AG04450 (cell line): ENCODE data around the gene MAD1L1. TPM values are rescaled to one million over a fixed set of nuclear protein-coding genes. Genes with fewer than 3 reads are reported as not detected.

Source experiments
- CTCF ChIA-PET: fragments of 300-600, 350-600 bp; formaldehyde crosslinking; extraction: SDS; loops from one replicate; lab custom pipeline; 2022; ENCODE audit warnings: antibody characterized with exemption, inconsistent platforms; lab: Charles Lee
- POLR2A ChIA-PET: fragments of 350-600 bp; formaldehyde crosslinking; extraction: SDS; loops from one replicate; lab custom pipeline; 2021; ENCODE audit warnings: antibody characterized with exemption, inconsistent platforms; lab: Yijun Ruan, JAX
- DNase-seq: peaks from one replicate; pipeline ENCODE4 v3.0.0-alpha.2; 2011; ENCODE audit warnings: low read depth, low spot score
- H3K27ac ChIP-seq: one replicate; pipeline ENCODE4 v1.5.1; 2012; ENCODE audit warnings: low read depth, low read length, control low read depth
- H3K27me3 ChIP-seq: one replicate; pipeline ENCODE4 v1.6.0; 2012; ENCODE audit warnings: low read length; ENCODE audit not compliant: control insufficient read depth, insufficient read depth
- H3K4me3 ChIP-seq: 2 replicates; pipeline ENCODE4 v1.5.1; 2011; ENCODE audit warnings: mild to moderate bottlenecking, low read depth, low read length, control low read depth
- H3K9me3 ChIP-seq: 2 replicates; pipeline ENCODE4 v1.5.1; 2012; ENCODE audit warnings: low read length; ENCODE audit not compliant: control insufficient read depth, insufficient read depth
- polyA plus RNA-seq: library from polyadenylated mRNA; depleted of rRNA; stranded (reverse); fragments of >200 nt; gene quantifications from 2 replicates; pipeline ENCODE4 v1.2.3, GENCODE V29; 2011
- TF ChIP-seq, protein P1 (sequence below): IDR thresholded peaks from 2 replicates; pipeline ENCODE4 v1.5.1; 2011; ENCODE audit warnings: low read depth, low read length, control low read depth, inconsistent platforms

The MAD1L1 gene
- polyA plus RNA-seq, 1 experiment, result 11.9 TPM

- TF ChIP-seq, protein P1, sequence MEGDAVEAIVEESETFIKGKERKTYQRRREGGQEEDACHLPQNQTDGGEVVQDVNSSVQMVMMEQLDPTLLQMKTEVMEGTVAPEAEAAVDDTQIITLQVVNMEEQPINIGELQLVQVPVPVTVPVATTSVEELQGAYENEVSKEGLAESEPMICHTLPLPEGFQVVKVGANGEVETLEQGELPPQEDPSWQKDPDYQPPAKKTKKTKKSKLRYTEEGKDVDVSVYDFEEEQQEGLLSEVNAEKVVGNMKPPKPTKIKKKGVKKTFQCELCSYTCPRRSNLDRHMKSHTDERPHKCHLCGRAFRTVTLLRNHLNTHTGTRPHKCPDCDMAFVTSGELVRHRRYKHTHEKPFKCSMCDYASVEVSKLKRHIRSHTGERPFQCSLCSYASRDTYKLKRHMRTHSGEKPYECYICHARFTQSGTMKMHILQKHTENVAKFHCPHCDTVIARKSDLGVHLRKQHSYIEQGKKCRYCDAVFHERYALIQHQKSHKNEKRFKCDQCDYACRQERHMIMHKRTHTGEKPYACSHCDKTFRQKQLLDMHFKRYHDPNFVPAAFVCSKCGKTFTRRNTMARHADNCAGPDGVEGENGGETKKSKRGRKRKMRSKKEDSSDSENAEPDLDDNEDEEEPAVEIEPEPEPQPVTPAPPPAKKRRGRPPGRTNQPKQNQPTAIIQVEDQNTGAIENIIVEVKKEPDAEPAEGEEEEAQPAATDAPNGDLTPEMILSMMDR, result no peak
- peaks cover 4% of the 10 kb centered on the region; the same call in 1 of the 2 replicates for H3K9me3 ChIP-seq
- DNase-seq, result no peak
- ChIA-PET POLR2A (no interaction called here), CTCF (no interaction called here)
- no peak overlapping the region for H3K27ac ChIP-seq
- H3K4me3 ChIP-seq, result no peak overlapping the region
- no peaks in the 10 kb centered on the region for H3K27me3 ChIP-seq
Measured at GRCh38 chr7:2220030-2220429, 12.7 kb downstream of the MAD1L1 start.

GRCh38 chr7:2219606-2220005 is 13.1 kb downstream of the MAD1L1 start:
- no peak overlapping the region for H3K4me3 ChIP-seq
- no peak for DNase-seq
- CTCF ChIA-PET, result no interaction called here
- TF ChIP-seq, protein P1, result no peak
- no peak overlapping the region for H3K27ac ChIP-seq
- H3K9me3 ChIP-seq, result peaks cover 4% of the 10 kb centered on the region; the same call in 1 of the 2 replicates
- no peaks in the 10 kb centered on the region for H3K27me3 ChIP-seq
- POLR2A ChIA-PET, result no interaction called here

DNA sequence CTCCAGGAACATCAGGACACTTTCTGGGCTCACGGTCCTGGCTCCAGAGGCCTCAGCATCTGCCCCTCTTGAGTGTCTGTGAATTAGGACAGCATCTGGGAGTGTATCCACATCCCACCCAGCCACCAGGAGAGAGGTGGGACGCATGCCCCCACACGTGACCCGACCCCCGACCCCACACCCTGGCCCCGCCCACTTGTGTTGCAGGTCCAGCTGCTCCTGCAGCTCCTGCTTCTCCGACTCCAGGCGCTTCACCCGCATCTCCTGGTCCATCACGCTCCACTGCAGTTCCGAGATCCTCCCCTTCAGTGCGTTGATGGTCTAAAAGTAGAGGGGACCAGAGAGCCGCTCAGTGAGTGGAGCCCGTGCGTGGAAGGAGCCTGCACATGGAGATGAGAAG is 13.6 kb downstream of the MAD1L1 start:
- TF ChIP-seq, protein P1, result no peak
- H3K4me3 ChIP-seq, result no peak overlapping the region
- peaks cover 4% of the 10 kb centered on the region; the same call in 1 of the 2 replicates for H3K9me3 ChIP-seq
- no peak overlapping the region for H3K27ac ChIP-seq
- CTCF ChIA-PET, result interaction anchor here (1.5 kb wide), 1 partner anchor 9 kb away, joined by 4 read pairs; no protein-coding TSS in a partner anchor
- no peaks in the 10 kb centered on the region for H3K27me3 ChIP-seq
- DNase-seq, result no peak
- POLR2A ChIA-PET, result no interaction called here

- CTCF ChIA-PET, result interaction anchor here (1.5 kb wide), 1 partner anchor 9 kb away, joined by 4 read pairs; no protein-coding TSS in a partner anchor
- H3K9me3 ChIP-seq, result peaks cover 4% of the 10 kb centered on the region; the same call in 1 of the 2 replicates
- POLR2A ChIA-PET, result no interaction called here
- no peak overlapping the region for H3K4me3 ChIP-seq
- no peaks in the 10 kb centered on the region for H3K27me3 ChIP-seq
- TF ChIP-seq, protein P1, result no peak
- DNase-seq, result no peak
- H3K27ac ChIP-seq, result no peak overlapping the region
Measured at GRCh38 chr7:2218444-2218785, 14.3 kb downstream of the MAD1L1 start.

DNA sequence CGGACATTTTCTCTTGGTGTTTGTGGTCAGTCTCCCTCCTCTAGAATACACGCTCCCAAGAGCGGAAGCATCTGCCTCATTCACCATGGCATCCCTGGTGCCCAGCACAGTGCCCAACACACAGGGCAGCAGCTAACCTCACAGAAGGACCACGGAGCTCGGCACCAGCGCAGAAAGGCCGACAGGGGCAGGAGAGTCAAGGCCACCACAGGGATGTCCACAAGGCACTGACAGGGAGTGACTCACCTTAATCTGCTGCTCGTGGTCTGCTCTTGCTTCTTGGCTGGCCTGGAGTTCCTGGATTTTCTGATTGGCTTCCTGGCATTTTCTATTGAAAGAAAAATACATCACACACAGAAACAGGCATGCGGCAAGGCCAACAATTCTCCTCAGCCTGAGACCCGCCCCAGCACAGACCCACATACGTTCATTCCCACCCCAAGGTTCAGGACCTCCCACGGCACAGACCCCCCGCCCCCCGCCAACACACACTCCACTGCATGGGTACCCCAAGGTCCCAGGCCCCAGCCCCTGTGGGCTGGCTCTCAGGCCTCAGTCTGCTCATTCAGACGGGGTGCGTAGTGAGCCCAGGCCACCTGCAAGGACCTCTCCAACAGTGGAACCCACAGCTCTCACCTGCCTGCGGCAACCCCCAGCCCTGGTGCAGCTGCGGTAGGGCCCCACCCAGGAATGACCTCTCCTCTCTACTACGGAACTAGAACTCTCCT is 14.9 kb downstream of the MAD1L1 start:
- no peaks in the 10 kb centered on the region for H3K27me3 ChIP-seq
- CTCF ChIA-PET, result interaction anchor here (1.5 kb wide), 1 partner anchor 8 kb away, joined by 4 read pairs; no protein-coding TSS in a partner anchor
- peaks cover 4% of the 10 kb centered on the region; the same call in 1 of the 2 replicates for H3K9me3 ChIP-seq
- DNase-seq, result no peak
- TF ChIP-seq, protein P1, result no peak
- no peak overlapping the region for H3K4me3 ChIP-seq
- POLR2A ChIA-PET, result no interaction called here
- no peak overlapping the region for H3K27ac ChIP-seq
